GM12878 (cell line): Measurements from ENCODE around the gene BAZ2A. TPM values are rescaled to one million over a fixed set of nuclear protein-coding genes. Genes with fewer than 3 reads are reported as not detected.

Source experiments
- ATAC-seq: fragments of 200-7000 bp; cut with Tn5 transposase; 3 replicates; pipeline ENCODE4 v1.9.1; 2020; ENCODE audit warnings: mild to moderate bottlenecking, moderate library complexity
- BruUV-seq: library from RNA; stranded (reverse); fragments of 400-500 nt; replicated peaks from 2 replicates; lab custom pipeline; 2021; lab: Mats Ljungman, UMichigan
- CTCF ChIA-PET: fragments of 300-600 bp; sonication (Branson Sonifier 250); formaldehyde crosslinking; extraction: SDS; loops from one replicate; lab custom pipeline; 2021; ENCODE audit warnings: inconsistent platforms; lab: Yijun Ruan, JAX
- POLR2A ChIA-PET: fragments of 350-600 bp; formaldehyde crosslinking; extraction: SDS; loops from one replicate; lab custom pipeline; 2021; ENCODE audit warnings: inconsistent platforms; lab: Charles Lee
- RAD21 ChIA-PET: fragments of 300-600 bp; sonication (Branson Sonifier 250); formaldehyde crosslinking; loops from one replicate; lab custom pipeline; 2023; ENCODE audit warnings: antibody characterized with exemption; ENCODE audit not compliant: unreplicated experiment; lab: Charles Lee
- SMC1A ChIA-PET: fragments of 300-600 bp; sonication (Branson Sonifier 250); formaldehyde crosslinking; loops from one replicate; lab custom pipeline; 2023; ENCODE audit not compliant: unreplicated experiment, uncharacterized antibody; lab: Charles Lee
- DNase-seq: peaks from one replicate; pipeline ENCODE4 v3.0.0-alpha.2; 2011; ENCODE audit warnings: low read depth, low spot score
- FAIRE-seq: peaks from 3 replicates; lab custom pipeline; 2011; peaks lifted over from hg19 to GRCh38; lab: Jason Lieb, UNC
- H2AFZ ChIP-seq: 2 replicates; pipeline ENCODE4 v1.6.0; 2011; ENCODE audit warnings: low read depth, low read length, control low read depth; ENCODE audit not compliant: control insufficient read depth
- H3K27ac ChIP-seq: 2 replicates; pipeline ENCODE4 v1.5.1; 2011; ENCODE audit warnings: control low read depth; ENCODE audit not compliant: control insufficient read depth, insufficient read depth
- H3K27me3 ChIP-seq, 2 experiments: replicated peaks in 1 of 2; 2 replicates each; pipeline versions ENCODE4 v1.6.0 to v1.6.1; 2011; ENCODE audit warnings: low read length in 1 of 2; ENCODE audit not compliant: control insufficient read depth in 2 of 2, insufficient read depth in 2 of 2
- H3K36me3 ChIP-seq, 2 experiments: 2 replicates each; pipeline ENCODE4 v1.5.1; 2011; ENCODE audit warnings: low read length in 1 of 2; ENCODE audit not compliant: control insufficient read depth in 2 of 2, insufficient read depth in 2 of 2
- H3K4me1 ChIP-seq: 2 replicates; pipeline ENCODE4 v1.6.1; 2011; ENCODE audit warnings: mild to moderate bottlenecking, low read length, moderate library complexity, mixed read lengths; ENCODE audit not compliant: control insufficient read depth, insufficient read depth
- H3K4me2 ChIP-seq: 2 replicates; pipeline ENCODE4 v1.6.0; 2011; ENCODE audit warnings: control low read depth; ENCODE audit not compliant: control insufficient read depth, insufficient read depth
- H3K4me3 ChIP-seq: fragments of 200-600 bp; sonication (generic); 2 replicates; pipeline ENCODE4 v1.5.1; 2016
- H3K79me2 ChIP-seq: 2 replicates; pipeline ENCODE4 v1.6.0; 2011; ENCODE audit warnings: low read length; ENCODE audit not compliant: control insufficient read depth, insufficient read depth
- H3K9ac ChIP-seq: 2 replicates; pipeline ENCODE4 v1.8.0; 2011; ENCODE audit warnings: low read length, control low read depth, mixed read lengths; ENCODE audit not compliant: control insufficient read depth, insufficient read depth
- H3K9me3 ChIP-seq: replicated peaks from 3 replicates; pipeline ENCODE4 v1.5.1; 2011; ENCODE audit warnings: mild to moderate bottlenecking, low read length; ENCODE audit not compliant: control insufficient read depth, insufficient read depth
- H4K20me1 ChIP-seq: 2 replicates; pipeline ENCODE4 v1.6.0; 2011; ENCODE audit not compliant: control insufficient read depth, insufficient read depth
- HCFC1 ChIP-seq: fragments of 150-350 bp; IDR thresholded peaks from 2 replicates; pipeline ENCODE4 v1.6.1; 2014; ENCODE audit warnings: low read length
- MYC ChIP-seq: IDR thresholded peaks from 2 replicates; pipeline ENCODE4 v1.6.1; 2011; ENCODE audit warnings: mild to moderate bottlenecking, low read length, moderate library complexity, inconsistent platforms; ENCODE audit not compliant: insufficient read depth, insufficient replicate concordance, insufficient read length, severe bottlenecking
- NFIC ChIP-seq: IDR thresholded peaks from 2 replicates; pipeline ENCODE4 v1.6.1; 2012; ENCODE audit warnings: low read depth, mild to moderate bottlenecking, inconsistent platforms, low read length, moderate library complexity
- NKRF ChIP-seq: fragments of 450-650 bp; conservative IDR thresholded peaks from 2 replicates; pipeline ENCODE4 v1.6.1; 2017; ENCODE audit warnings: mild to moderate bottlenecking, moderate library complexity
- RBBP5 ChIP-seq: fragments of 200-600 bp; sonication (generic); conservative IDR thresholded peaks from 2 replicates; pipeline ENCODE4 v1.6.1; 2016
- RELA ChIP-seq: fragments of 450-650 bp; IDR thresholded peaks from 2 replicates; pipeline ENCODE4 v1.8.0; 2014; ENCODE audit warnings: borderline replicate concordance; ENCODE audit not compliant: partially characterized antibody
- RFX5 ChIP-seq: IDR thresholded peaks from 2 replicates; pipeline ENCODE4 v1.6.1; 2011; ENCODE audit warnings: low read depth, low read length, improper control_type of control experiment
- SIN3A ChIP-seq: IDR thresholded peaks from 2 replicates; pipeline ENCODE4 v1.6.1; 2012; ENCODE audit warnings: low read depth, low read length, improper control_type of control experiment
- SMC3 ChIP-seq: IDR thresholded peaks from 2 replicates; pipeline ENCODE4 v1.6.1; 2011; ENCODE audit warnings: low read length, improper control_type of control experiment, borderline replicate concordance
- SP1 ChIP-seq: IDR thresholded peaks from one replicate; pipeline ENCODE4 v1.6.1; 2011; ENCODE audit warnings: low read depth, low read length
- WRNIP1 ChIP-seq: IDR thresholded peaks from 2 replicates; pipeline ENCODE4 v1.6.1; 2011; ENCODE audit warnings: low read depth, low read length, improper control_type of control experiment, borderline replicate concordance
- ZBTB4 ChIP-seq: fragments of 450-650 bp; formaldehyde crosslinking; IDR thresholded peaks from 2 replicates; pipeline ENCODE4 v1.4.0; 2022; ENCODE audit warnings: mild to moderate bottlenecking, moderate library complexity
- ZNF207 ChIP-seq: fragments of 450-650 bp; IDR thresholded peaks from 2 replicates; pipeline ENCODE4 v1.6.1; 2014; ENCODE audit warnings: antibody characterized with exemption, mild to moderate bottlenecking, borderline replicate concordance
- ZNF384 ChIP-seq: IDR thresholded peaks from 2 replicates; pipeline ENCODE4 v1.6.1; 2012; ENCODE audit warnings: low read depth, mild to moderate bottlenecking, low read length, improper control_type of control experiment, borderline replicate concordance
- in situ Hi-C: fragments of 300-500 bp; cut with MboI; formaldehyde crosslinking; loops from 9 replicates; pipeline ENCODE4 v1.14.3; 2018; ENCODE audit warnings: mixed read lengths
- intact Hi-C: fragments of 100-400 bp; cut with micrococcal nuclease; formaldehyde crosslinking; loops from one replicate; pipeline ENCODE4 v1.14.2; 2022; ENCODE audit not compliant: unreplicated experiment
- polyA plus RNA-seq, 11 experiments: library from polyadenylated mRNA; depleted of rRNA in 4 of 11; unstranded in 6 of 11; stranded (reverse) in 5 of 11; fragments of >200 nt; fragmentation: Nextera tagmentation in 4 of 11; fragmentation: Illumina TruSeq in 1 of 11; extraction: Ambion mirVana in 4 of 11; extraction: Trizol in 1 of 11; gene quantifications; 1 replicate in 1 of 11; 2 replicates in 10 of 11; pipeline versions ENCODE4 v1.2.1 to v1.2.3, GENCODE V29; 2011 to 2016; ENCODE audit warnings: inconsistent platforms in 2 of 11, missing spikeins in 2 of 11, low read depth in 1 of 11
- total RNA-seq, 4 experiments: library from RNA; depleted of rRNA in 3 of 4; stranded (reverse); fragments of >200 nt in 3 of 4; fragmentation: Illumina TruSeq in 1 of 4; extraction: Trizol in 1 of 4; gene quantifications; 2 replicates each; pipeline versions ENCODE4 v1.2.1 to v1.2.3, GENCODE V29; 2013 to 2021
- TF ChIP-seq, protein P1 (sequence below): IDR thresholded peaks from 2 replicates; pipeline ENCODE4 v1.6.1; 2011; ENCODE audit warnings: low read depth, low read length, improper control_type of control experiment, borderline replicate concordance
- TF ChIP-seq, protein P2 (sequence below): IDR thresholded peaks from 2 replicates; pipeline ENCODE4 v1.6.1; 2012; ENCODE audit warnings: low read depth, low read length, improper control_type of control experiment

Gene BAZ2A
- total and polyA plus RNA-seq, 10 of the 15 experiments (the other 5 are each of a cell fraction or from before 2014, with no cell fraction given), result 4.8 to 90.2 (median 29.9) TPM

DNA sequence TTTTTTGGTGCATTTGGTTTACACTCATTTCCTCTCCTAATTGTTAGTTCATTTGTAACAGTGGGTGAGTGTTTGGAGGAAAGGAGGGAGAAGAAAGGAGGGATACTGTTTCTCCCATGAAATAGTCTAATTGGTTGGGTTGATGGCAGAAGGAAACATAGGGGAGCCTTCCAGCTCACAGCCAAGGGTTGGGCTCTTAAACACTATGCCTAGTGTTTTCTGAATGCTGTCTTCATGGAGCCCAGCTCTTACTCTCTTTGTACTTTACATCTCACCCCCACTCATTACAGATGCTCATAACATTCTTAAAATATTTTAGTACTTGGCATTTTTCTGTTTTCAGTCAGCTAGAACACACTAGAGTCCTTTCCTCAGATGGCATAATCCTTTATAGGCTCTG lies 38.2 kb downstream of the BAZ2A start:
- no peaks in the 10 kb centered on the region; the same call in 1 of the 2 replicates for H3K4me1 ChIP-seq
- in situ Hi-C loops, result loop anchor here (5.0 kb wide), 1 partner anchor 70 kb away; the partner anchor contains the start of gene RBMS2
- H3K9ac ChIP-seq, result no peak overlapping the region
- ATAC-seq (no peak), DNase-seq (no peak), FAIRE-seq (no peak)
- no peaks in the 10 kb centered on the region for H4K20me1 ChIP-seq
- TF ChIP-seq MYC, result no peak
- no peak for TF ChIP-seq NKRF
- no peak for TF ChIP-seq RELA
- TF ChIP-seq WRNIP1, result no peak
- no peak for TF ChIP-seq ZNF207
- no peak for TF ChIP-seq NFIC
- TF ChIP-seq, protein P1, sequence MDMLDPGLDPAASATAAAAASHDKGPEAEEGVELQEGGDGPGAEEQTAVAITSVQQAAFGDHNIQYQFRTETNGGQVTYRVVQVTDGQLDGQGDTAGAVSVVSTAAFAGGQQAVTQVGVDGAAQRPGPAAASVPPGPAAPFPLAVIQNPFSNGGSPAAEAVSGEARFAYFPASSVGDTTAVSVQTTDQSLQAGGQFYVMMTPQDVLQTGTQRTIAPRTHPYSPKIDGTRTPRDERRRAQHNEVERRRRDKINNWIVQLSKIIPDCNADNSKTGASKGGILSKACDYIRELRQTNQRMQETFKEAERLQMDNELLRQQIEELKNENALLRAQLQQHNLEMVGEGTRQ, result no peak
- no peak for TF ChIP-seq ZBTB4 (CRISPR knock-in tag)
- no peak for TF ChIP-seq ZNF384
- no peak for TF ChIP-seq HCFC1
- TF ChIP-seq SMC3, result no peak
- no peak for TF ChIP-seq SIN3A
- TF ChIP-seq, protein P2, sequence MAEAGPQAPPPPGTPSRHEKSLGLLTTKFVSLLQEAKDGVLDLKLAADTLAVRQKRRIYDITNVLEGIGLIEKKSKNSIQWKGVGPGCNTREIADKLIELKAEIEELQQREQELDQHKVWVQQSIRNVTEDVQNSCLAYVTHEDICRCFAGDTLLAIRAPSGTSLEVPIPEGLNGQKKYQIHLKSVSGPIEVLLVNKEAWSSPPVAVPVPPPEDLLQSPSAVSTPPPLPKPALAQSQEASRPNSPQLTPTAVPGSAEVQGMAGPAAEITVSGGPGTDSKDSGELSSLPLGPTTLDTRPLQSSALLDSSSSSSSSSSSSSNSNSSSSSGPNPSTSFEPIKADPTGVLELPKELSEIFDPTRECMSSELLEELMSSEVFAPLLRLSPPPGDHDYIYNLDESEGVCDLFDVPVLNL, result no peak
- TF ChIP-seq RFX5, result no peak
- TF ChIP-seq SP1, result no peak
- TF ChIP-seq RBBP5, result no peak
- H3K4me2 ChIP-seq, result no peak overlapping the region
- CTCF ChIA-PET, result interaction anchor here (1.0 to 6.5 kb wide), 8 partner anchors 12 to 225 kb away, joined by 3 to 50 read pairs (median 15); partner anchors contain the start of genes NACA and RBMS2
- no peaks in the 10 kb centered on the region for H3K79me2 ChIP-seq
- RAD21 ChIA-PET, result interaction anchor here (1.0 to 1.2 kb wide), 2 partner anchors 37 to 78 kb away, joined by 3 to 4 read pairs; no protein-coding TSS in a partner anchor
- BruUV-seq, result no TSS peak
- intact Hi-C loops, result loop anchor here (10.0 kb wide), 1 partner anchor 397 kb away; no protein-coding TSS in a partner anchor
- SMC1A ChIA-PET, result interaction anchor here (1.3 to 4.7 kb wide), 4 partner anchors 30 to 78 kb away, joined by 3 to 30 read pairs (median 6); no protein-coding TSS in a partner anchor
- H3K27me3 ChIP-seq, result no peaks in the 10 kb centered on the region
- H3K9me3 ChIP-seq, result no peaks in the 10 kb centered on the region
- peaks cover 0 to 4% of the 10 kb centered on the region in 2 experiments; a peak in 1 of 4 replicates for H3K36me3 ChIP-seq
- no peak overlapping the region for H3K27ac ChIP-seq
- no peak overlapping the region for H3K4me3 ChIP-seq
- H2AFZ ChIP-seq, result no peak overlapping the region
- POLR2A ChIA-PET, result interaction anchor here (0.5 to 0.8 kb wide), 4 partner anchors 41 to 558 kb away, joined by 3 to 7 read pairs (median 4); no protein-coding TSS in a partner anchor
